Activated CD4-positive, alpha-beta T cell treated with anti-CD3 and anti-CD28 coated beads for 24 hours (primary cell): ENCODE measurements around the gene ZNF578.
"Not testable (repeated sequence)": the region's sequence is repeated elsewhere in the genome, so short reads cannot be mapped to it uniquely, and the experiment has no call there.

ENCODE experiments used
- DNase-seq, 2 donors: peaks; one replicate each; pipeline ENCODE4 v3.0.0-alpha.2; 2020; ENCODE audit warnings: low read depth in 2 of 2

The ZNF578 gene

DNA sequence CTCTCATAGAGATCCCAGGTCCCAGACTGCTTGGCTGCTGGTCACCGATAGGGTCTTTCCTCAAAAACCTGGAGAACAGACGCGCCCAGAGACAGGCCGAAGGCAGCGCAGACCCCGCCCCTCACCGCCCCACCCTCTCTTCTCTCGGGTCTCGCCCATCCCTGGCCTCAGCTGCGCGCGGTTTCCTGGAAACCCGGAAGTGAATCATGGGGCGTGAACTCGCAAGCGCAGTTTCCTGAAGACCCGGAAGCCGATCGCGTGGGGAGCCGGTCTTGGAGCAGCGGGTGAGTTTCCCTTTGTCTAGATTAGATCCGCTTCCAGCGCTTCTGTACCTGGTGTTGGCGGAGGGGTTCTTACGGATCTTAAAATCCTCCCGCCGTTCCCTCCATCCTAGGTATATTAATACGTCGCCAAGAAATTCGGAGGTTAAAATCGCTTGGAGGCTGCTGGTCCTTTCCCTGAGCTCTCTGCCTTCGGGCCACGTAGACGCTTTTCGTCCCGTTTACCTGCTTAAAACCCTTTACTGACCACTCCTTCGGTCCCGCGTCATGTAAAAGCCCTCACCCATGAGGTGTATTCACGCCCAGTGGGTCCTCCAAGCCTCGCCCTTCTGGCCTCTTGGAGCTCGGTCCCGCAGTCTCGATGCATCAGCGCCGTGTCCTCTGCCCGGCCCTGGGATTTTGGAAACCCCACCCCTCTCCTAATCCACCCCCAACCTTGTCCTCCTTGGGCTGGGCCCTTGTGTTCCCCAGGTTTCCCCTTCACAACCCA, at the start of gene ZNF578:
Gene ZNF578 (plus strand): TSS at position 230 of the 771 bp plus-strand sequence. CDS start 48,293 bp downstream, outside the sequence.
- DNase-seq, result peak; percentile 44 to 49

GRCh38 chr19:52410276-52410675, 43.1 kb upstream of the ZNF578 start:
- DNase-seq, result no peak

- DNase-seq, result no peak
Observed at GRCh38 chr19:52415711-52416110, 37.6 kb upstream of the ZNF578 start.

GRCh38 chr19:52428937-52429336, 24.4 kb upstream of the ZNF578 start, which contains the start of gene ZNF534:
TSS of gene ZNF534 (plus strand) at chr19:52429148. CDS start at chr19:52431475, 2,327 bp downstream.
- no peak for DNase-seq

DNA sequence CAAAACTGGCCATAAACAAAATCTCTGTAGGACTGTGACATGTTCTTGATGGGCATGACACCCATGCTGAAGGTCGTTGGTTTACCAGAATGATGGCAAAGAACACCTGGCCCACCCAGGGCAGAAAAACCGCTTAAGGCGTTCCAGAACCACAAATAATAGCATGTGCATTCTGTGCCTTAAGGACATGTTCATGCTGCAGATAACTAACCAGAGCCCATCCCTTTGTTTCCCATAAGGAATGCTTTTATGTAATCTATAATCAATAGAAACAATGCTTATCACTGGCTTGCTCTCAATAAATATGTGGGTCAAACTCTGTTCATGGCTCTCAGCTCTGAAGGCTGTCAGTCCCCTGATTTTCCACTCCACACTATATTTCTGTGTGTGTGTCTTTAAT, 11.2 kb upstream of the ZNF578 start:
- no peak for DNase-seq

DNA sequence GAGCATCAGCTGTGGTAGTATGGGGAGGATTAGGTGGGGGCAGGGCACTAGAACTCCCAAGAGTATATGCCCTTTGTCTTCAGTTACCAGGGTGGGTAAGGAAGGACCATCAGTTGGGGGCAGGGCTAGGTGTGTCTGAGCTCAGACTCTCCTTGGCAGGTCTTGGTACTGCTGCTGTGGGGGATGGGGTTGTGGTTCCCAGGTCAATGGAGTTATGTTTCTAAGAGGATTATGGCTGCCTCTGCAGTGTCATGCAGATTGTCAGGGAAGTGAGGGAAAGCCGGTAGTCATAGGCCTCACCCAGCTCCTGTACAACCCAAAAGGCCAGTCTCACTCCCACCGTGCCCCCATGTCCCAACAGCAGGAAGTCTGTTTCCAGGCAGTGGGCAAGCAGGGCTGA, 8.8 kb upstream of the ZNF578 start:
- DNase-seq, result no peak

- no peak for DNase-seq
Observed at GRCh38 chr19:52451241-52451640, 2.1 kb upstream of the ZNF578 start.

- no peak for DNase-seq
Observed at GRCh38 chr19:52464798-52465470, 11.6 kb downstream of the ZNF578 start.

- no peak for DNase-seq
Observed at GRCh38 chr19:52473655-52474350, 20.4 kb downstream of the ZNF578 start.

GRCh38 chr19:52474351-52475127, 21.2 kb downstream of the ZNF578 start:
- DNase-seq, result no peak

- not testable (repeated sequence) for DNase-seq
Observed at GRCh38 chr19:52484111-52484743, 30.9 kb downstream of the ZNF578 start.

DNA sequence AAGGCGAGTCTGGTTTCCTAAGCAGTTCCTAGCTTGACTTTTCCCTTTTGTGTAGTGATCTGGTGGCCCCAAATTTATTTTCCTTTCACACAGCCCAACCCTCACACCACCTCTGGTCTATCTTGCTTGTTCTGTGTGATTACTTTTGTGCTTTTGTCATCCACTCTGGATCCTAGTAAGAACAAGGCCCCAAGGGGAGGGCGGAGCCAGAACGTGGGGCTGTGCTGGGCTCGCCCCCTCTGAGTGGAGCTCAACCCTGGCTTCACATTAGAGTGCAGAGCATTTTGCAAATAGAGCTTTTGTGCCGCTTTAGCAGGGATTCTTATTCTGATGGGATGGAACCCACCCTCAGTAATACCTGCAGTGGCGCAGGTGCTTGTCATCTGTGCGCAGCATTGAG, 31.7 kb downstream of the ZNF578 start:
- DNase-seq, result not testable (repeated sequence)

DNA sequence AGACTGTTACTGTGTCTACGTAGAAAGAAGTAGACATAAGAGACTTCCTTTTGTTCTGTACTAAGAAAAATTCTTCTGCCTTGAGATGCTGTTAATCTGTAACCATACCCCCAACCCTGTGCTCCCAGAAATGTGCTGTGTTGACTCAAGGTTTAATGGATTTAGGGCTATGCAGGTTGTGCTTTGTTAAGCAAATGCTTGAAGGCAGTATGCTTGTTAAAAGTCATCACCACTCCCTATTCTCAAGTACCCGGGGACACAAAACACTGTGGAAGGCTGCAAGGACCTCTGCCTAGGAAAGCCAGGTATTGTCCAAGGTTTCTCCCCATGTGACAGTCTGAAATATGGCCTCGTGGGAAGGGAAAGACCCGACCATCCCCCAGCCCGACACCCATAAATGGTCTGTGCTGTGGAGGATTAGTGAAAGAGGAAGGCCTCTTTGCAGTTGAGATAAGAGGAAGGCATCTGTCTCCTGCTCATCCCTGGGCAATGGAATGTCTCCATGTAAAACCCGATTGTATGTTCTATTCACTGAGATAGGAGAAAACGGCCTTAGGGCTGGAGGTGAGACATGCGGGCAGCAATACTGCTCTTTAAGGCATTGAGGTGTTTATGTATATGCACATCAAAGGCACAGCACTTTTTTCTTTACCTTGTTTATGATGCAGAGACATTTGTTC, 32.3 kb downstream of the ZNF578 start:
- DNase-seq, result not testable (repeated sequence)

DNA sequence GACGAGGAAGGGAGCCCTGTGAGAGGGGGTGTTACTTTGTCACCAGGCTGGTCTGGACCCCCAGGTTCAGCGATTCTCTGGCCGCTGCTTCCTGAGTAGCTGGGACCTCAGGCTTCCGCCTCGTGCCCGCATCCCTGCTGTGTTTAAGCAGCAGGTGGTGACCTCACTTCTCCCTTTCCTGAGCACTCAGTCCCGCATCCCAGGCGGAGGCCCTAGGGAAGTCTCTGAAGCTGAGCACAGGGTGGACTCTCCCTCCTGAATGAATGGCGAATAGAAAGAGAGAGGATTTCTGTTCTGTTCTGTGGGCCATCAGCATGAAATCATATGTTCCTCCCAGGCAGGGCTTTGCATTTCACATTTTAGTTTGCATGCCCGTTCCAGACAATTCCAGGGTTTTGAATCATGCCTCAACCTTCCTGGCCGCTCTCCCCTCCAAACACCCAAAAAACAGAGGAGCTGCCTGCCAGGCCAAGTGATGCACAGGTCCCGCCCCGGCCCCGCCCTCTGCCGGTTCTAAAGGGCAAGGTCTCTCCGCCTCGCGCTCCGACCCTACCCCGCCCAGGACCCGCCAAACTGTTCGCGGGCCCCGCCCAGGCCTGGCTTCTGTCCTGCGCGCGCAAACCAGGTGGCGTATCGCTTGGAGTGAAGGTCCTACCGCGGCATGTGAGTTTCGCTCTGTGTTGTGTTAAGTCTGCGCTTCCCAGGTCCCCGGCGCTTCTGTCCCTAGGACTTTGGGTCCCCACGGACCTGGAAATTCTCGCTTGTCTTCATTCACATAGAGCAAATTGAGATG, 39.0 kb downstream of the ZNF578 start:
- no peak for DNase-seq

- no peak for DNase-seq
Observed at GRCh38 chr19:52492994-52493470, 39.7 kb downstream of the ZNF578 start.

DNA sequence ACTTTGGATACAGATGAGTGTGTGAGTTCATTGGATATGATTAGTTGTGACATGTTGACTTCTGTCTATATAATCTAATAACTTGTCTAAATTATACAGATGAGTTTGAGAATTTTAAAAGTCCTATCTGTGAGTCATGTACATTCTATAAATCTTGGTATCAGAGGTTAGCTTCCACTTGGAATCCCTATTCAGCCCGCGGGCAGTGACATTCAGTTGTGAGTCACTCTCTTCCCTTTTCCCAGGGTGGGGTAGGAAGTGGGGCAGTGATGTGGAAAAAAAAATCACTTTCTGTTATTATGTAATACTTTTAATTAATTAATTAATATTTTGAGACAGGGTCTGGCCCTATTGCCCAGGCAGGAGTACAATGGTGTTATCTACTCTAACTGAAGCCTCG, 41.2 kb downstream of the ZNF578 start:
- no peak for DNase-seq

DNA sequence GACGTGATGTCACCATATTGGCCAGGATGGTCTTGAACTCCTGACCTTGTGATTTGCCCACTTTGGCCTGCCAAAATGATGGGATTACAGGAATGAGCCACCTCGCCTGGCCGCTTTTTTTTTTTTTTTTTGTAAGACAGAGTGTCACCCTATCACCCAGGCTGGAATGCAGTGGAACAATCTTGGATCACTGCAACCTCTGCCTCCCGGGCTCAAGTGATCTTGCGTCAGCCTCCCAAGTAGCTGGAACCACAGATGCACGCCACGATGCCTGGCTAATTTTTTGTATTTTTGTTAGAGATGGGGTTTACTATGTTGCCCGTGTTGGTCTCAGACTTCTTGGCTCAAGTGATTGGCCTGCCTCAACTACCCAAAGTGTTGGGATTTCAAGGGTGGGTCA, 45.2 kb downstream of the ZNF578 start:
- no peak for DNase-seq

DNA sequence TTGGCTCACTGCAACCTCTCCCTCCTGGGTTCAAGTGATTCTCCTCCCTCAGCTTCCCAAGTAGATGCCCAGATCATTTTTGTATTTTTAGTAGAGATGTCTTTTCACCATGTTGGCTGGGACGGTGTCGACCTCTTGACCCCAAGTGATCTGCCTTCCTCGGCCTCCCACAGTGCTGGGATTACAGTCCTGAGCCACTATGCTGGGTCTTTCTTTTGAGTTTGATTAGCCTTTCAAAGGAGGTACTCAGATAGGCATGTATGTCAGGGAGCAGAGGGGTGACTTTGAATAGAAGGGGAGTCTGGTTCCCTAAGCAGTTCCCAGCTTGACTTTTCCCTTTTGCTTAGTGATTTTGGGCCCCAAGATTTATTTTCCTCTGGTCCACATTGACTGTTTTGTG, 47.1 kb downstream of the ZNF578 start:
- not testable (repeated sequence) for DNase-seq

- not testable (repeated sequence) for DNase-seq
Observed at GRCh38 chr19:52500991-52501390, 47.6 kb downstream of the ZNF578 start.

DNA sequence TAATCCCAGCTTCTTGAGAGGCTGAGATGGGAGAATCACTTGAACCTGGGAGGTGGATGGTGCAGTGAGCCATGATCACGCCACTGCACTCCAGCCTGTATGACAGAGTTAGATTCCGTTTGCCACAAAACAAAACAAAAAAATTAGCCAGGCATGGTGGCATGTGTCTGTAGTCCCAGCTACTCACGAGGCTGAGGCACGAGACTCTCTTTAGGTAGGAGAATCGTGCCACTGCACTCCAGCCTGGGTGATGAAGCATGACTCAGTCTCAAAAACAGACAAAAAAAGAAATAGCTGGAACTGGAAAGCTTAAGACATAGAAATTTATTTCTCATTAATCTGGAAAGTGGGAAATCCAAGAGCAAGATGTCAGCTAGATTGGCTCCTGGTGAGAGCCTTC, 53.9 kb downstream of the ZNF578 start:
- no peak for DNase-seq
